ENCODE data around the gene OR2H1. TPM values are rescaled to one million over a fixed set of nuclear protein-coding genes. Genes with fewer than 3 reads are reported as not detected.

Gene OR2H1
- total and polyA plus RNA-seq, 9 of the 15 experiments (the other 6 are each of a cell fraction or from before 2014, with no cell fraction given): not detected

- ATAC-seq (no peak), FAIRE-seq (no peak), DNase-seq (ENCODE audit: extremely low read depth in 1 of 4, low spot score in 3 of 4) (no peak)
- 16% methylated on average over 5 of the region's 5 CpGs for WGBS (ENCODE audit: insufficient coverage, low coverage, missing lambda C conversion rate)
- BruUV-seq (replicated peaks): no TSS peak
- Histone ChIP-seq H4K20me1 (replicated peaks; ENCODE audit: control insufficient read depth, insufficient read depth, low read length) (0 out of 2 replicates have a peak, but pooled peaks cover 2% of the 10 kb centered on the region), H3K4me1 (replicated peaks in 1 of 2; ENCODE audit: control insufficient read depth in 2 of 2, insufficient read depth in 2 of 2, low read length in 2 of 2) (no peaks in the 10 kb centered on the region), H3K36me3 (ENCODE audit: control insufficient read depth, insufficient read depth, low read length) (no peaks in the 10 kb centered on the region), H3K4me3 (no peak overlapping the region), H3K27ac (ENCODE audit: extremely low read depth, low read depth, low read length) (no peak overlapping the region), H3K9me1 (ENCODE audit: control insufficient read depth, insufficient read depth, low read length) (no peaks in the 10 kb centered on the region), H3K27me3 (ENCODE audit: control insufficient read depth in 2 of 2, insufficient read depth in 2 of 2, low read length in 2 of 2) (peaks cover 8 to 55% of the 10 kb centered on the region in 2 experiments; a peak in 4 of 5 replicates), H3K9ac (ENCODE audit: insufficient read depth in 1 of 2, low read depth in 2 of 2, low read length in 2 of 2) (peak overlapping the region in 1 of 2 experiments; percentile 45; a peak in 2 of 4 replicates), H3K4me2 (ENCODE audit: insufficient read depth, low read length) (no peak overlapping the region), H3K79me2 (ENCODE audit: control insufficient read depth, insufficient read depth, low read length) (no peaks in the 10 kb centered on the region), H2AFZ (ENCODE audit: low read depth, low read length) (no peak overlapping the region), H3K9me3 (replicated peaks; ENCODE audit: control insufficient read depth, insufficient read depth, low read depth, low read length) (no peaks in the 10 kb centered on the region)
- ChIA-PET POLR2A (interaction anchor here (1.0 kb wide), 1 partner anchor 10 kb away, joined by 5 read pairs; no protein-coding TSS in a partner anchor), CTCF (ENCODE audit: low intra/inter-chr PET ratio) (no interaction called here)
- intact Hi-C loops (cut with micrococcal nuclease) (no loop called here), in situ Hi-C loops (cut with MboI) (no loop called here)
- no peak for TF ChIP-seq PHB (CRISPR knock-in tag; IDR thresholded peaks at IDR 0.05)
- TF ChIP-seq MYNN (IDR thresholded peaks at IDR 0.05): no peak
- TF ChIP-seq MYNN (CRISPR knock-in tag; IDR thresholded peaks at IDR 0.05): no peak
- TF ChIP-seq CBX3 (IDR thresholded peaks at IDR 0.05; ENCODE audit: borderline replicate concordance in 1 of 2, low read length in 2 of 2): no peak
- no peak for TF ChIP-seq HNRNPLL (IDR thresholded peaks at IDR 0.05; ENCODE audit: low read depth, low read length, poor library complexity, severe bottlenecking)
- TF ChIP-seq GATA2 (CRISPR knock-in tag; IDR thresholded peaks at IDR 0.05): no peak
- TF ChIP-seq RBFOX2 (IDR thresholded peaks at IDR 0.05; ENCODE audit: low read depth, low read length): no peak
- no peak for TF ChIP-seq KLF13 (tag; IDR thresholded peaks at IDR 0.05; ENCODE audit: borderline replicate concordance, low read depth)
- no peak for TF ChIP-seq POLR2B (IDR thresholded peaks at IDR 0.05; ENCODE audit: low read depth, partially characterized antibody)
- no peak for TF ChIP-seq WHSC1 (IDR thresholded peaks at IDR 0.05; ENCODE audit: low read length)
- TF ChIP-seq XRCC3 (IDR thresholded peaks at IDR 0.05): no peak
- no peak for TF ChIP-seq RCOR1 (IDR thresholded peaks at IDR 0.05; ENCODE audit: borderline replicate concordance in 1 of 2, low read depth in 2 of 2, low read length in 2 of 2)
- TF ChIP-seq CEBPG (CRISPR knock-in tag; IDR thresholded peaks at IDR 0.05): no peak
- TF ChIP-seq CEBPG (tag; conservative IDR thresholded peaks at IDR 0.05 in 1 of 2, IDR thresholded peaks at IDR 0.05 in 1 of 2): no peak
- TF ChIP-seq SMAD2 (IDR thresholded peaks at IDR 0.05; ENCODE audit: low read depth, low read length): no peak
- TF ChIP-seq E4F1 (CRISPR knock-in tag; IDR thresholded peaks at IDR 0.05; ENCODE audit: borderline replicate concordance): no peak
- TF ChIP-seq NBN (IDR thresholded peaks at IDR 0.05; ENCODE audit: low read depth): no peak
- no peak for TF ChIP-seq FOXA1 (IDR thresholded peaks at IDR 0.05; ENCODE audit: borderline replicate concordance)
- TF ChIP-seq VEZF1 (CRISPR knock-in tag; IDR thresholded peaks at IDR 0.05): no peak
Observed at GRCh38 chr6:29502597-29502996, 45.6 kb downstream of the OR2H1 start.
